H1 (cell line): ENCODE data around the gene CYP11A1. TPM values are rescaled to one million over a fixed set of nuclear protein-coding genes. Genes with fewer than 3 reads are reported as not detected.

Experiments
- CBX8 ChIP-seq: fragments of 300-800, 300-1000 bp; sonication (generic); IDR thresholded peaks from 2 replicates; pipeline ENCODE4 v1.7.1; 2016; ENCODE audit warnings: low read depth, low read length, borderline replicate concordance
- HDAC6 ChIP-seq: IDR thresholded peaks from one replicate; pipeline ENCODE4 v1.7.1; 2012; ENCODE audit warnings: low read depth, mild to moderate bottlenecking, inconsistent platforms, low read length, moderate library complexity
- RAD21 ChIP-seq, 2 experiments: IDR thresholded peaks in 1 of 2; conservative IDR thresholded peaks in 1 of 2; 2 replicates each; pipeline ENCODE4 v1.6.1; 2011; ENCODE audit warnings: low read depth in 2 of 2, low read length in 2 of 2, improper control_type of control experiment in 1 of 2, inconsistent platforms in 1 of 2, mild to moderate bottlenecking in 1 of 2, moderate library complexity in 1 of 2
- SP4 ChIP-seq: IDR thresholded peaks from 2 replicates; pipeline ENCODE4 v1.6.1; 2012; ENCODE audit warnings: low read length, inconsistent platforms
- polyA plus RNA-seq, 7 experiments: library from polyadenylated mRNA; depleted of rRNA in 3 of 7; stranded (reverse) in 5 of 7; unstranded in 2 of 7; fragments of >200 nt in 5 of 7; fragments of 200-250 nt in 2 of 7; gene quantifications; 1 replicate in 5 of 7; 2 replicates in 1 of 7; 4 replicates in 1 of 7; pipeline versions ENCODE4 v1.2.1 to v1.2.3, GENCODE V29; 2011 to 2013; ENCODE audit warnings: missing spikeins in 2 of 7, mixed read lengths in 2 of 7
- total RNA-seq: library from RNA; stranded (reverse); fragmentation: NEBNext Ultra II Directional; extraction: Animal tissue kit (Norgen Biotek cat#: 25700); gene quantifications from 2 replicates; pipeline ENCODE4 v1.2.1, GENCODE V29; 2021

The CYP11A1 gene
- total and polyA plus RNA-seq, 2 of the 8 experiments (the other 6 are each of a cell fraction or from before 2014, with no cell fraction given): 1.9 to 7.2 TPM

DNA sequence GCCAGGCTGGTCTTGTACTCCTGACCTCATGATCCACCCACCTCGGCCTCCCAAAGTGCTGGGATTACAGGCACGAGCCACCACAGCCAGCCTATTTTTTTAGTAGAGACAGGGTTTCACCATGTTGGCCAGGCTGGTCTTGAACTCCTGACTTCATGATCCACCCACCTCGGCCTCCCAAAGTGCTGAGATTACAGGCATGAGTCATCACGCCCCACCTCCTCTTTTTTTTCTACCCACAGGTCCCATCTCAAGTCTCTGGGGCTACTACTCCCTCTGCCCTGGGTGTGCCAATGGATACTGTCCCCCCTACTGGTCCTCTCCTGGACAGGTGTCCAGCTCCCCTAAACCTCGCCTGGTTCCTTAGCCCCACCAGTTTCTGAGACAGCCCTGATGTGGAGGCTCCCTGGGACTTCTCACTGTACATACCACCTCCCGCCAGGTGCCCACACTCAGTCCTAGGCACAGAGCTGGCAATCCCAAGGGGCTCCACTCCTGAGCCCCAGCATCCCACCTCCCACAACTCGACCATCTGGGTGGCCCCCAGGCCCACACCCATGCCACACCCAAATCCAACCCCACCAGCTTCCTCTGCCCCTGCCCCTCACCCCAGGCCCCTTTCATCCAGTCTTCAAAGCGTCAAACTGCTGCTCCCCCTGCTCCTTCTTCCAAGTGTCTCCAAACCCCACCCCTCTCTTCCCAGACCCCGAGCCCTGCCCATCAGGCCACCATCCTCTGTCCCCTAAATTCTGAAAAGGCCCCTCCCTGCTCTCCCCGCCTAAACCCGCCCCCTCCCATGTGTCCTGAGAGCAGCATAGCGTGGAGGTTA is 13.1 kb upstream of the CYP11A1 start (continued):
- TF ChIP-seq RAD21 (IDR thresholded peaks at IDR 0.05 in 1 of 2, conservative IDR thresholded peaks at IDR 0.05 in 1 of 2; ENCODE audit: low read depth in 2 of 2, low read length in 2 of 2) (no peak), CBX8 (no peak), HDAC6 (no peak), SP4 (no peak)
